Endodermal cell (in vitro differentiated cells): ENCODE measurements around the gene GNG14. TPM values are rescaled to one million over a fixed set of nuclear protein-coding genes. Genes with fewer than 3 reads are reported as not detected.

Source experiments
- DNase-seq: peaks from one replicate; pipeline ENCODE4 v3.0.0-alpha.2; 2017
- H3K27ac ChIP-seq: 2 replicates; pipeline ENCODE4 v1.5.1; 2013; ENCODE audit warnings: mild to moderate bottlenecking, low read depth, low read length, moderate library complexity
- H3K27me3 ChIP-seq: 2 replicates; pipeline ENCODE4 v1.6.1; 2013; ENCODE audit warnings: mild to moderate bottlenecking, low read length, moderate library complexity; ENCODE audit not compliant: insufficient read depth, control insufficient read depth, poor library complexity, severe bottlenecking
- H3K36me3 ChIP-seq: 2 replicates; pipeline ENCODE4 v1.7.0; 2013; ENCODE audit warnings: mild to moderate bottlenecking, low read length, moderate library complexity; ENCODE audit not compliant: control insufficient read depth, insufficient read depth
- H3K4me1 ChIP-seq: one replicate; pipeline ENCODE4 v1.7.0; 2013; ENCODE audit warnings: low read length; ENCODE audit not compliant: control insufficient read depth, insufficient read depth
- H3K4me3 ChIP-seq: 2 replicates; pipeline ENCODE4 v1.5.1; 2013; ENCODE audit warnings: mild to moderate bottlenecking, low read length, moderate library complexity
- H3K9ac ChIP-seq: 2 replicates; pipeline ENCODE4 v1.6.1; 2013; ENCODE audit warnings: mild to moderate bottlenecking, low read length, moderate library complexity; ENCODE audit not compliant: poor library complexity, severe bottlenecking; ENCODE audit errors: extremely low read depth
- H3K9me3 ChIP-seq: 2 replicates; pipeline ENCODE4 v1.6.1; 2013; ENCODE audit warnings: mild to moderate bottlenecking, low read length, moderate library complexity; ENCODE audit not compliant: control insufficient read depth
- H3K27ac Mint-ChIP-seq: 2 replicates; pipeline ENCODE4 v1.8.0; 2020; ENCODE audit warnings: mixed read lengths
- H3K27me3 Mint-ChIP-seq: 2 replicates; pipeline ENCODE4 v1.8.0; 2021; ENCODE audit warnings: mild to moderate bottlenecking, mixed read lengths; ENCODE audit not compliant: insufficient read depth
- H3K36me3 Mint-ChIP-seq: 2 replicates; pipeline ENCODE4 v1.8.0; 2020; ENCODE audit warnings: low read depth, mixed read lengths
- H3K4me1 Mint-ChIP-seq: 2 replicates; pipeline ENCODE4 v1.8.0; 2020; ENCODE audit warnings: mixed read lengths
- H3K4me3 Mint-ChIP-seq: 2 replicates; pipeline ENCODE4 v1.8.0; 2020; ENCODE audit warnings: mild to moderate bottlenecking, moderate library complexity, mixed read lengths
- H3K9me3 Mint-ChIP-seq: 2 replicates; pipeline ENCODE4 v1.8.0; 2020; ENCODE audit warnings: mild to moderate bottlenecking, mixed read lengths
- CTCF ChIP-seq: fragments of 200-600 bp; sonication (generic); conservative IDR thresholded peaks from 2 replicates; pipeline ENCODE4 v1.5.0; 2021; ENCODE audit warnings: antibody characterized with exemption, mild to moderate bottlenecking
- WGBS, 2 experiments: methylation state at CpG; one replicate each; pipeline versions ENCODE4 v1.1.5 to v1.1.7; 2013; ENCODE audit warnings: missing lambda C conversion rate in 2 of 2, mixed read lengths in 1 of 2; ENCODE audit not compliant: insufficient coverage in 1 of 2, insufficient read length in 1 of 2; 5-methylcytosine and 5-hydroxymethylcytosine counted together
- total RNA-seq, 2 donors: library from RNA; stranded (reverse); fragmentation: NEBNext Ultra II Directional in 1 of 2; extraction: Animal tissue kit (Norgen Biotek cat#: 25700) in 1 of 2; gene quantifications; 2 replicates in 1 of 2; 3 replicates in 1 of 2; pipeline ENCODE4 v1.2.1, GENCODE V29; 2021

Gene GNG14
- total RNA-seq, 2 donors from 2014 or later: not detected

- DNase-seq: no peak
- Mint-ChIP-seq H3K4me3 (no peak overlapping the region), H3K36me3 (peaks cover 75% of the 10 kb centered on the region), H3K9me3 (no peaks in the 10 kb centered on the region), H3K27me3 (no peaks in the 10 kb centered on the region), H3K27ac (no peak overlapping the region), H3K4me1 (no peaks in the 10 kb centered on the region)
- 96 to 99% methylated on average over 14 to 15 of the region's 15 CpGs for WGBS, 2 experiments
- TF ChIP-seq CTCF: no peak
- no peaks in the 10 kb centered on the region for H3K27me3 ChIP-seq
- H3K9me3 ChIP-seq: no peaks in the 10 kb centered on the region
- H3K4me3 ChIP-seq: no peak overlapping the region
- H3K9ac ChIP-seq: no peak overlapping the region
- H3K27ac ChIP-seq: no peak overlapping the region
- no peaks in the 10 kb centered on the region for H3K4me1 ChIP-seq
- H3K36me3 ChIP-seq: peaks cover 81% of the 10 kb centered on the region
These were observed 27.3 kb downstream of the GNG14 start for GRCh38 chr19:12715102-12715501.

GRCh38 chr19:12715929-12716328 lies 28.1 kb downstream of the GNG14 start:
- Mint-ChIP-seq H3K27ac (no peak overlapping the region), H3K9me3 (no peaks in the 10 kb centered on the region), H3K36me3 (peaks cover 71% of the 10 kb centered on the region), H3K4me3 (no peak overlapping the region), H3K27me3 (no peaks in the 10 kb centered on the region), H3K4me1 (peaks cover 5% of the 10 kb centered on the region)
- Histone ChIP-seq H3K9me3 (no peaks in the 10 kb centered on the region), H3K9ac (no peak overlapping the region), H3K27ac (no peak overlapping the region), H3K4me1 (no peaks in the 10 kb centered on the region), H3K27me3 (no peaks in the 10 kb centered on the region), H3K4me3 (no peak overlapping the region), H3K36me3 (peaks cover 73% of the 10 kb centered on the region)
- no peak for DNase-seq
- WGBS, 2 experiments: 97 to 100% methylated on average over 3 of the region's 3 CpGs
- no peak for TF ChIP-seq CTCF

- no peak for TF ChIP-seq CTCF
- Histone ChIP-seq H3K4me1 (no peaks in the 10 kb centered on the region), H3K27ac (peak overlapping the region; percentile 92), H3K9ac (no peak overlapping the region), H3K36me3 (peaks cover 38% of the 10 kb centered on the region), H3K4me3 (peak overlapping the region; percentile 96), H3K9me3 (no peaks in the 10 kb centered on the region), H3K27me3 (no peaks in the 10 kb centered on the region)
- DNase-seq: no peak
- Mint-ChIP-seq H3K27ac (peak overlapping the region; percentile 90), H3K9me3 (no peaks in the 10 kb centered on the region), H3K27me3 (no peaks in the 10 kb centered on the region), H3K4me1 (peaks cover 15% of the 10 kb centered on the region), H3K4me3 (peak overlapping the region; percentile 95), H3K36me3 (peaks cover 35% of the 10 kb centered on the region)
- WGBS, 2 experiments: 92 to 94% methylated on average over 4 to 10 of the region's 10 CpGs
These were observed 32.5 kb downstream of the GNG14 start for GRCh38 chr19:12720296-12720695.
